ENCODE results near the gene SPATS1.

DNA sequence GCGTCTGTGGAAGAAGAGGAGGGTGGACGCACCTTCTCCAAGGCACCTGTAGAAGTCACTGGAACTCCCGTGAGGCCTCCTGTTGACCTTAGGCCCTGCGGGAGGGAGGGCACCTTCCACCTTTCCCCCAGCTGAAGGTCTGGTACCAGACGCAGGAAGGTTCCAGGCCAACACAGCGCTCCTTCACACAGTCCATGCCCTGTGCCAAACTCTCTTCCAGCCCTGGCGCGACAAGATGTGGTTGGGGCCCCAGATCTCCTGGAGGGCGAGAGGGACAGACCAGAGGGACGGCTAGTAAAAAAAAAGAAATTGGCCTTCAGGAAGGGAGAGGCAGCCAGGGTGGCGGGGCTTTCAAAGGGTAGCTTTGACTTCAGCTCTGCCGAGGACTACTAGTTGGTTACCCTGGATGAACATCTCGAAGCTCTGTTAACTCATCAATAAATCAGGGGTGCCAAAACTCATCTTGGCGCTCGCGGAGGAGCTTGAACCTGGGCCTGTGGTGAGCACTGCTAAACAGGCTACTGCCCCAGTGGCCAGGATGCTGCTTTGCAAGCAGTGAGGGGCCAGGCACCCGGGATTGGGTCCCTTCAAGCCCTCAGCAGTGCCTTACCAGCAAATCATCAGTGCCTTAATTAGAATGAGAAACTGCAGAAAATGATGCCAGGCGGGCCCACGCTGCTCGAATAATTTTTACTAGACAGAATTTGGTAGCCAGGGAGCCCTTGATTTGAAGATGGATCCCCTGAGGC, 44.2 kb upstream of the SPATS1 start:
- TF ChIP-seq GATA2 (IDR thresholded peaks at IDR 0.05; ENCODE audit: low read depth, low read length), result no peak
- no peak for TF ChIP-seq GATA3 (IDR thresholded peaks at IDR 0.05; ENCODE audit: low read depth, low read length)
